Activated CD8-positive, alpha-beta memory T cell treated with anti-CD3 and anti-CD28 coated beads, Interleukin-2, amount 10 ng/mL, durations not matched to agents 7 days and 5 days (primary cell): ENCODE measurements around the gene PRR3. TPM values are rescaled to one million over a fixed set of nuclear protein-coding genes. Genes with fewer than 3 reads are reported as not detected.
A peak's percentile ranks its signal among the peaks of the same experiment; 100 is the strongest.
"Not testable (repeated sequence)": the region's sequence is repeated elsewhere in the genome, so short reads cannot be mapped to it uniquely, and the experiment has no call there.

Source experiments
- ATAC-seq: fragments of 150-1000 bp; cut with Tn5 transposase; one replicate; pipeline ENCODE4 v1.10.0; 2021; ENCODE audit warnings: moderate library complexity
- CTCF ChIA-PET: fragments of 350-600 bp; sonication (Branson Sonifier 250); formaldehyde crosslinking; loops from one replicate; lab custom pipeline; 2021; ENCODE audit warnings: antibody characterized with exemption; lab: Charles Lee
- DNase-seq: peaks from one replicate; pipeline ENCODE4 v3.0.0-alpha.2; 2020
- H3K27ac Mint-ChIP-seq: one replicate; pipeline ENCODE4 v1.8.0; 2021; ENCODE audit warnings: mild to moderate bottlenecking, mixed read lengths
- H3K27me3 Mint-ChIP-seq: one replicate; pipeline ENCODE4 v1.8.0; 2021; ENCODE audit warnings: mixed read lengths
- H3K36me3 Mint-ChIP-seq: one replicate; pipeline ENCODE4 v1.8.0; 2021; ENCODE audit warnings: mild to moderate bottlenecking, mixed read lengths
- H3K4me1 Mint-ChIP-seq: one replicate; pipeline ENCODE4 v1.8.0; 2021; ENCODE audit warnings: mixed read lengths
- H3K4me3 Mint-ChIP-seq: one replicate; pipeline ENCODE4 v1.8.0; 2021; ENCODE audit warnings: mild to moderate bottlenecking, moderate library complexity, mixed read lengths
- H3K9me3 Mint-ChIP-seq: one replicate; pipeline ENCODE4 v1.8.0; 2022; ENCODE audit warnings: low read depth, mixed read lengths
- total RNA-seq, 2 experiments: library from RNA; stranded (reverse); gene quantifications; one replicate each; pipeline ENCODE4 v1.2.3, GENCODE V29; 2021

The PRR3 gene, protein sequence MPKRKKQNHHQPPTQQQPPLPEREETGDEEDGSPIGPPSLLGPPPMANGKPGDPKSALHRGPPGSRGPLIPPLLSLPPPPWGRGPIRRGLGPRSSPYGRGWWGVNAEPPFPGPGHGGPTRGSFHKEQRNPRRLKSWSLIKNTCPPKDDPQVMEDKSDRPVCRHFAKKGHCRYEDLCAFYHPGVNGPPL
- total RNA-seq: 10 to 100 TPM; 19.5 to 23.6 TPM

DNA sequence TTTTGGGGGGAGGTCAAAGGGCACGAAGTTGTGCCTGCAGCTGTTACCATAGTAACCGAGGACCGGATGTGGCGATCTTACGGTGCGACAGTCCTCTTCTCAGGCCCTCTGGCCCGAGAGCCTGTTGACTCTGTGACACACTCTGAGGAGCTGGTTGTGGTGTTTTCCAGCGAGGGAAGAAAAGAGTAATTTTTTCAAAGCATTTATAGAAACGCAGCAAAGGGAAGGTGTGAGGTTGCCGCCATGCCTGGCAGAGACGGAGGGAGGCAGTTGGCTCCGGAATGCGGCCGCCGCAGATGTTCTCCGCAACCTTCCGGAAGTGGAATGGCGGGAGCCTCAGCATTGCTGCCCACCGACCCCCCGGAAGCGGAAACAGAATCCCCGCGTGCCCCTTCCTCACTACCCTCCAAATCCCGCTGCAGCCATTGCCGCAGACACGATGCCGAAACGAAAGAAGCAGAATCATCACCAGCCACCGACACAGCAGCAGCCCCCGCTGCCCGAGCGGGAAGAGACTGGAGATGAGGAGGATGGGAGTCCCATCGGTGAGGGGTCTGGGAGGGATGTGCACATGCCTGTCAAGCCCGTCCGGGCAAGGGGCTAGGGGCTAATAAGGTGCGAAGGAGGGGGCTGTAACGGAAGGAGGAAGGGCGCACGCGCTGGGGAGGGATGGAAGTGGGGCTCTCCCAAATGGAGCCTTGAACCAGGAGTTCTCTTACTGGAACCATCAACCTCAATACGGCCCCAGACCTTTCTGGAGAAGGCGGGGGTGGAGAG lies at the start of gene PRR3:
Gene PRR3, plus strand, starts transcription at position 390 of the 777 bp plus-strand sequence. Its CDS starts 50 bp downstream, at position 440.
- CTCF ChIA-PET: interaction anchor here (0.7 to 3.0 kb wide), 11 partner anchors 9 to 174 kb away, joined by 3 to 17 read pairs (median 5); partner anchors contain the start of gene ABCF1
- Mint-ChIP-seq H3K27me3 (no peaks in the 10 kb centered on the region), H3K27ac (peak within 1 kb of the TSS; percentile 100), H3K4me3 (peak within 1 kb of the TSS; percentile 98), H3K36me3 (peaks cover 26% of the 10 kb centered on the region), H3K9me3 (no peaks in the 10 kb centered on the region), H3K4me1 (peaks cover 34% of the 10 kb centered on the region)
- ATAC-seq (peak; percentile 65), DNase-seq (peak; percentile 97)

DNA sequence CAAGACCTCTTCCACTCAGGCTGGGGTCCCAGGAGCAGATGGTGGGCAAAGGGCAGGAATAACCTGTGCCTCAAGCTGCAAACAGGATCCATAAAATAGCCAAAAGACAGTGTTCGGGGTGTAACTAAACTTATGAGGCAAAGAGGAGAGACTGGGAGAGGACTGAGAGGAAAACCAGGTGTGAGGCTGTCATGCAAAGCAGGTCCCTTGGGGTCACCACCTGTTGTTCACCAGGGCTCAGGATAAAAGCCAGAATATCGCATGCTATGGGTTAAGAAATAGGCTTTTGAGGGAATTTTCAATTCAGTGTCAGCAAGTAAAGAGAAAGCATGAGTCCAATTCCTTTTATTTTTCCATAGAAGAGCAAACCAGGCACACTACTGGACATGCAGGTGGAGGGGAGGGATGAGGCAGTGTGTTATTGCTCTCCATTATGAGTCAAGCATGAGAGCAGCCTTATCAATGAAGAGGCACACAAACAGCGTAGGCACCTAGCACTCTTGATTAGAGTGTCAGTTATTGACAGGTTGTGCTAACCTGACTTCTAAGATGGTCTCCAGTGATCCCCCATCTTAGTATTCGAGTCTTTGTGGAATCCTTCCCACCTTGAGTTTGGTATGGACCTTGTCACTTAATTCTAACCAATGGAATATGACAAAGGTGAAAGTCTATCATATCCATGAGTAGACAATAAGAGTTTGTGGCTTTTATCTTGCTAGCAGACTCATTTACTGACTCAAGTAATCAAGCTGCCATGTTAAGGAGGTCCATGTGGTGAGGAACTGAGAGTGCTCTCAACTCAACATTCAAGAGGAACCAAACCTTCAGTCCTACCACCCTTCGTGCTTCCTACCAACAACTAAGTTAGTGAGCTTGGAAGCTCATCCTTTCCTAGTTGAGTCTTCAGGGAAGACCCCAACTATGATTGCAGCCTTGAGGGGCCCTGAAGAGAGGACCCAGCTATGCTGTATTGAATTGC lies 49.0 kb upstream of the PRR3 start:
- CTCF ChIA-PET: interaction anchor here (1.0 to 4.7 kb wide), 9 partner anchors 10 to 90 kb away, joined by 3 to 39 read pairs (median 9); no protein-coding TSS in a partner anchor
- Mint-ChIP-seq H3K27me3 (no peaks in the 10 kb centered on the region), H3K4me3 (peak overlapping the region; percentile 48), H3K9me3 (no peaks in the 10 kb centered on the region), H3K4me1 (peaks cover 46% of the 10 kb centered on the region), H3K27ac (peak overlapping the region; percentile 90), H3K36me3 (peaks cover 2% of the 10 kb centered on the region)
- ATAC-seq (peak; percentile 21), DNase-seq (no peak)

DNA sequence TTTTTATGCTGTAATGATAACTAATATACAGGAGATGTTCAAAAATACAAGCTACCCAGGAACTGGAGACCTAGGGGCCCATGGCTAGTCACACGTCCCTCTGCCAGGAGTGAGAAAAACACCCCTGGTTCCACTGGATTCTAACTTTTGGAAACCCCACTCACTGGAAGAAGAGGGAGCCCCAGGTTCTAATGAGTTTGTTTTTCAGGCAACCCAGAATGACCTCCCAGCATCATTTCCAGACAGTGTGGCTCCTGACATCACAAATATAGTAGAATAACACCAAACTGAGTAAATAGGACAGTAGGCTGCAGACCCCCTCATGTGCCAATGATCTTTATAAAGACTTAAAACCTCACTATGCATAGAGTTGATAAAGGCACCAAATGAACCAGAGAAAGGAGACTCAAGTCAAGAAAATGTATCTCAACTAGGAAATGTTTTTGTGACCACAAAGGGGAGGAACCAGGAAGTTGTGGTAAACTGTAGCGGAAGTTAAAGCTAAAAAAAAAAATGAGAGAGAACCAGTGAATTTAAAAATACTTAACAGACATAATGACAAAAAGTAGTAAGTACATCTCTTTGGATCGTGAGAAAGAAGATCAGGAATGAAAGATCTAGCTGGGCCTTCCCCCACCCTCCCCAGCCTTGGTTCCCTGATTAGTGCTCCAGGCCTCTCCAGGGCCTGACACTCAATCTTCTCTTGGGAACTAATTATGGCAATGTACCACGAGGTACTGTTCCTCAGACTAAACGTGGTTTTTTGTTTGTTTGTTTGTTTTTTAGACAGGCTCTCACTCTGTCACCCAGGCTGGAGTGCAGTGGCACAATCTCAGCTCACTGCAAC lies 48.0 kb upstream of the PRR3 start:
- CTCF ChIA-PET: interaction anchor here (0.9 to 4.7 kb wide), 13 partner anchors 8 to 145 kb away, joined by 3 to 39 read pairs (median 4); no protein-coding TSS in a partner anchor
- Mint-ChIP-seq H3K27ac (peak overlapping the region; percentile 90), H3K4me1 (peaks cover 46% of the 10 kb centered on the region), H3K36me3 (peaks cover 2% of the 10 kb centered on the region), H3K4me3 (peak overlapping the region; percentile 48), H3K27me3 (no peaks in the 10 kb centered on the region), H3K9me3 (no peaks in the 10 kb centered on the region)
- DNase-seq (no peak), ATAC-seq (peak; percentile 76)

DNA sequence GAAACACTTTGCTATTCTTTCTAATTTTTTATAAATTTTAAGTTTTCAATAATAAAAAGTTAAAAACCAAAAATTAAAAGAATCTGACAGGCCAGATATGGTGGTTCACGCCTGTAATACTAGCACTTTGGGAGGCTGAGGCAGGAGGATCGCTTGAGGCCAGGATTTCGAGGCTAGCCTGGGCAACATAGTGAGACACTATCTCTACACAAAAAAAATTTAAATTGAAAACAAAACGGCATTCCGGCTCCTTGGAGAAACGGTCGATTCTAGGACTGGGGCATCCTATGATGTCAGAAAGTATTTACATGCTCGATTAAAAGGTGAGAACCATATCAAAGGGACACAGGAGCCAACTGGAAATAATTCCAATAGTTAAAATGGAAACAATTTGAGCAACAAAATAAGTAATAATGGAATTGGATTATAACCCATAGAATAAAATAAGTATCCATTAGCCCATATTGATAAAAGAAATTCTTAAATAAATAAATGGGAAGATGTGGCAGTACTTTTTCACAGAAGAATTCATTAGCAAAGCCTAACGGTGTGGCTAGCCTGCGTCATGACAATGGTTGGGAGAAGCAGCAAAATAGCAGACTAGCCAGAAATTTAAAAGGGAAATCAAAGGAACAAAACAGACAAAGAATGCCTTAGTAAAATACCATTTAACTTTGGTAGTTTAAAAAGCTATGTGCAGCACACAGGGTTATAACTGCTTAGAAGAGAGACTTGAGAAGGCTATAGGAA lies 46.5 kb upstream of the PRR3 start:
- CTCF ChIA-PET: interaction anchor here (0.8 to 4.7 kb wide), 11 partner anchors 10 to 144 kb away, joined by 3 to 39 read pairs (median 6); no protein-coding TSS in a partner anchor
- H3K27ac Mint-ChIP-seq: no peak overlapping the region

DNA sequence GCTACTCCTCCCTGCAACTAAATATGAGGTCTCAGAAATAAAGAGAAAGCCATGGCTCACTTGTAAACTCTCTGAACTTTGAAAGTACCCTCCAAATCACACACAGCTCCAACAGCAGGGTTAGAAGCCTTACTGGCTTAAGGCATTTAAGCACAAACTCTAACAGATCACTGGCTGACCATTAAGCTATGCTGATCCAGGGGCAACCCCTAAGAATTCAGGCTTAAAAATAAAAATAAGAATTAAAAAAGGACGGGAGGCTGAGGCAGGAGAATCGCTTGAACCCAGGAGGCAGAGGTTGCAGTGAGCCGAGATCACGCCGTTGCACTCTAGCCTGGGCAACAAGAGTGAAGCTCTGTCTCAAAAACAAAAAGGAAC lies 45.9 kb upstream of the PRR3 start:
- H3K27me3 Mint-ChIP-seq: no peaks in the 10 kb centered on the region
- CTCF ChIA-PET: interaction anchor here (0.8 to 4.7 kb wide), 8 partner anchors 10 to 34 kb away, joined by 3 to 39 read pairs (median 6); no protein-coding TSS in a partner anchor
- no peak overlapping the region for H3K27ac Mint-ChIP-seq
- ATAC-seq (no peak), DNase-seq (no peak)
- no peak overlapping the region for H3K4me3 Mint-ChIP-seq
- H3K9me3 Mint-ChIP-seq: no peaks in the 10 kb centered on the region
- peaks cover 2% of the 10 kb centered on the region for H3K36me3 Mint-ChIP-seq
- peaks cover 57% of the 10 kb centered on the region for H3K4me1 Mint-ChIP-seq

More for the DNA sequence above, 46.5 kb upstream of the PRR3 start:
- no peak overlapping the region for H3K4me3 Mint-ChIP-seq
- peaks cover 54% of the 10 kb centered on the region for H3K4me1 Mint-ChIP-seq
- DNase-seq: no peak
- peaks cover 2% of the 10 kb centered on the region for H3K36me3 Mint-ChIP-seq
- H3K9me3 Mint-ChIP-seq: no peaks in the 10 kb centered on the region
- ATAC-seq: no peak
- H3K27me3 Mint-ChIP-seq: no peaks in the 10 kb centered on the region

DNA sequence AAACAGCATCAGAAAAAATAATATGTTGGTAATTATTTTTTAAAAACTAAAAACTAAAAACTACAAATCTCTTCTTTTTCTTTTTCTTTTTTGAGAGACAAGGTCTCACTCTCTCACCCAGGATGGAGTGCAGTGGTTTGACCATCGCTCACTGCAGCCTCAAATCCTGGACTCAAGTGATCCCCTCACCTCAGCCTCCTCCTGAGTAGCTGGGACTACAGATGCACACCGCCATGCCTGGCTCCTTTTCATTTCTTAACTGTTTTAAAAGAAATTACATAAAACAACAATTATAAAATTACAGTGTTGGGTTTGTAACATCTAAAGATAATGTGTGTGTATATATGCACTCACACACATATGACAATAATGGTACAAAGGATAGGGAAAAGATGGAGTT lies 43.6 kb upstream of the PRR3 start:
- DNase-seq: no peak
- Mint-ChIP-seq H3K27me3 (no peaks in the 10 kb centered on the region), H3K27ac (no peak overlapping the region), H3K36me3 (peaks cover 5% of the 10 kb centered on the region), H3K4me3 (no peak overlapping the region), H3K9me3 (no peaks in the 10 kb centered on the region), H3K4me1 (peaks cover 53% of the 10 kb centered on the region)
- CTCF ChIA-PET: interaction anchor here (1.2 to 2.2 kb wide), 3 partner anchors 19 to 31 kb away, joined by 3 to 7 read pairs (median 3); no protein-coding TSS in a partner anchor
- ATAC-seq: no peak

DNA sequence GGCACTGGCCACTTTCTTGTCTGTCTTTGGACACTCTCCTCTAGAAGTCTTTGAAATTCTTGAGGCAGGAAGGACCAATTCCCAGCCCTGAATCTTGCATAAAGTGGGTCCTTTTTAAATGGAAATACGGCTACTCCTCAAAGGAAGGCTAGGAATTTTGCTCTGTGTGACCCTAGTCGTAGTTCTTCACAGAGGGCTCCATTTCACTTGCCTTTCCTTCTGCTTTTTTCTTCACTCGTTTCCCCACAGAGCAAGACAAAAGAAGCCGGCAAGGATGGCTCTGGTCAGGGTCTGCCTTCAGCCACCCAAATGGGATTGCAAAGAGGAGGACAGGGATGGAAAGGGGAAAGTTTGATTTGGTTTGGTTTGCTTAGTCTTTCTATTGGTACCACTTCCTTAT lies 42.0 kb upstream of the PRR3 start:
- DNase-seq (no peak), ATAC-seq (no peak)
- CTCF ChIA-PET: interaction anchor here (2.2 to 4.4 kb wide), 2 partner anchors 16 to 17 kb away, joined by 7 to 42 read pairs; no protein-coding TSS in a partner anchor
- H3K9me3 Mint-ChIP-seq: no peaks in the 10 kb centered on the region
- H3K27ac Mint-ChIP-seq: peak overlapping the region; percentile 92
- peaks cover 44% of the 10 kb centered on the region for H3K4me1 Mint-ChIP-seq
- no peaks in the 10 kb centered on the region for H3K27me3 Mint-ChIP-seq
- peaks cover 12% of the 10 kb centered on the region for H3K36me3 Mint-ChIP-seq
- H3K4me3 Mint-ChIP-seq: peak overlapping the region; percentile 74

DNA sequence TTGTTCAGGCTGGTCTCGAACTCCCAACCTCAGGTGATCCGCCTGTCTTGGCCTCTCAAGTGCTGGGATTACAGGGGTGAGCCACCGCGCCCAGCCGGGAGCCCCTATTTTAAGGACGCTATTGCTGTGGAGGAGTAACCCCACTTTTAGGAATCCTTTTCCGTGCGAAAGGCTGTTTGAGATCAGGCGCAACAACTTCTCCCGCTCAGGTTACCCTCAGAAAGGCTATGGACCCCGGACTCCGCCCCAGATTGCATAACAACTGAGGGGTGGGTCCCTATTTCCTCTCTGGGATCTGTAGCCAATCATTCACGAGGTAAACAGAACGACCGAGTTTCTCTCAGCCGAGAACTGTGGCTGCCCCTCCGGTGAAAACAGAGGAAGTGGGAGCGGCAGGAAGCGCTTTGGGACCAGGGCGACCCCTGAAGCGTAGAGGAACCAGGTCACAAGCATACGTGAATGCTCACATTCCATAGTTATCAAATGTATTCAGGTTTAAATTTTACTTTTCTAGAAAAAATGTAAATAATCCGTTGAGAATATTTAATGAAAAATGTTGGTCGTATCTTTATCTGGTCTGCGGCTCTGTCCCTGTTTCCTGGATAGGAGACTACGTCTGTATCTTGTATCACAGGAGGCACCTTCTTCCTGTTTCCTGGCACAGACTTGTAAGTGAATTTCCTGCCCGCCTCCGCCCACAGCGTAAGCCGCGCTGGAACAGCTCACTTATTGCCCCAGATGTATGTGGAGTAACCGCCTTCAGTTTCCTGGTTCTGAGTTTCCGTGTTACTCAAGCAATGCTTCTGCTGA lies 40.9 kb upstream of the PRR3 start:
- Mint-ChIP-seq H3K36me3 (peaks cover 14% of the 10 kb centered on the region), H3K9me3 (no peaks in the 10 kb centered on the region), H3K4me1 (peaks cover 37% of the 10 kb centered on the region), H3K4me3 (peak overlapping the region; percentile 74), H3K27ac (peak overlapping the region; percentile 92), H3K27me3 (no peaks in the 10 kb centered on the region)
- ATAC-seq (peak; percentile 94), DNase-seq (peak; percentile 97)
- CTCF ChIA-PET: interaction anchor here (0.6 to 4.4 kb wide), 11 partner anchors 10 to 313 kb away, joined by 3 to 42 read pairs (median 4); no protein-coding TSS in a partner anchor

DNA sequence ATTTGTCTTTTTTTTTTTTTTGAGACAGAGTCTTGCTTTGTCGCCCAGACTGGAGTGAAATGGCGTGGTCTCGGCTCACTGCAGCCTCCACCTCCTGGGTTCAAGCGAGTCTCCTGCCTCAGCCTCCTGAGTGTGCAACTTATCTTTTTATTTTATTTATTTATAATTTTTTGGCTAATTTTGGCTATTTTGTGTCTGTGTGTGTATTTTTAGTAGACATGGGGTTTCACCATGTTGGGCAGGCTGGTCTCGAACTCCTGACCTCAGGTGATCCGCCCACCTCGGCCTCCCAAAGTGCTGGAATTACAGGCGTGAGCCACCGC lies 40.4 kb upstream of the PRR3 start:
- Mint-ChIP-seq H3K36me3 (peaks cover 14% of the 10 kb centered on the region), H3K4me3 (peak overlapping the region; percentile 74), H3K27ac (peak overlapping the region; percentile 92), H3K4me1 (peaks cover 33% of the 10 kb centered on the region)
- ATAC-seq, DNase-seq, H3K9me3 Mint-ChIP-seq, H3K27me3 Mint-ChIP-seq: not testable (repeated sequence)
- CTCF ChIA-PET: interaction anchor here (0.6 to 4.4 kb wide), 11 partner anchors 9 to 313 kb away, joined by 3 to 42 read pairs (median 3); no protein-coding TSS in a partner anchor

DNA sequence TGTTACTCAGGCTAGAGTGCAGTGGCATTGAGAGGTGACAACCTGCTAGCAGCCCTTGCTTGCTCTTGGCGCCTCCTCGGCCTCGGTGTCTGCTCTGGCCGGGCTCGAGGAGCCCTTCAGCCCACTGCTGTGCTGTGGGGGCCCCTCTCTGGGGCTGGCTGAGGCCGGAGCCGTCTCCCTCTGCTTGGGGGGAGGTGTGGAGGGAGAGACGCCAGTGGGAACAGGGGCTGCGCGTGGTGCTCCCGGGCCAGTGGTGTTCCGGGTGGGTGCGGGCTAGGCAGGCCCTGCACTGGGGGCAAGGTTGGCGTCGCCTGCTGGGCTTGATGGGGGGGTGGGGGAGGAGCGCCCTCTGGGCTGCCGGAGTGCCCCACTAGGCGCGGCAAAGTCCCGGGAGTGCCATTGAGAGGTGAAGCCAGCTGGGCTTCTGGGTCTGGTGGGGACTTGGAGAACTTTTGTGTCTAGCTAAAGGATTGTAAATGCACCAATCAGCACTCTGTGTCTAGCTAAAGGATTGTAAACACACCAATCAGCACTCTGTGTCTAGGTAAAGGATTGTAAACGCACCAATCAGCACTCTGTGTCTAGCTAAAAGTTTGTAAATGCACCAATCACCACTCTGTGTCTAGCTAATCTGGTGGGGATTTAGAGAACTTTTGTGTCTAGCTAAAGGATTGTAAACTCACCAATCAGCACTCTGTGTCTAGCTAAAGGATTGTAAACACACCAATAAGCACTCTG lies 39.2 kb upstream of the PRR3 start:
- Mint-ChIP-seq H3K36me3 (peaks cover 18% of the 10 kb centered on the region), H3K27ac (peak overlapping the region; percentile 34), H3K4me1 (peaks cover 36% of the 10 kb centered on the region)
- not testable (repeated sequence) for H3K9me3 Mint-ChIP-seq, DNase-seq, H3K4me3 Mint-ChIP-seq, H3K27me3 Mint-ChIP-seq, ATAC-seq
- CTCF ChIA-PET: interaction anchor here (0.7 to 4.4 kb wide), 7 partner anchors 9 to 35 kb away, joined by 3 to 42 read pairs (median 4); no protein-coding TSS in a partner anchor
